Measurements from ENCODE around the gene INPP5A.

Gene INPP5A

GRCh38 chr10:132524443-132525285 lies 12.9 kb upstream of the INPP5A start:
- no peak for DNase-seq (ENCODE audit: low spot score)
- no peak for TF ChIP-seq CTCF (IDR thresholded peaks at IDR 0.05; ENCODE audit: borderline replicate concordance, control extremely low read depth, extremely low read depth, insufficient read depth, missing control alignments)
- in situ Hi-C loops (cut with MboI; ENCODE audit: low sequenced_read_pairs, unreplicated experiment), result no loop called here

DNA sequence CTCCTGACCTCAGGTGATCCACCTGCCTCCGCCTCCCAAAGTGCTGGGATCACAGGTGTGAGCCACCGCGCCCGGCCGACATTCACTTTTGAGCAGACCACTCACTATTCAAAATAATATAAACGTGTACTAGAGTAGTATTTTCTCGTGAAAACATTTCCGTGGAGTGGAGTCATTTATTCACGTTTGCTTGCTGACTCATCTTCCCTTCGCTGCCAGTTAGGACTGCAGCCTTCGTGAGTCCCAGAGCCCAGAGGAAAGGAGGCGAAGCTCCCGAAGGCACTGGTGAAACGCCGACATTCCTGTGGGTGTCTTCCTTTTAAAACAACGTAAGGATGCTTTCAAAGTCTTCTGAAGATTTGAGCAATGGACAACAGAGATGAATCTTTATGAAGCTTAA lies 10.9 kb upstream of the INPP5A start:
- in situ Hi-C loops (cut with MboI; ENCODE audit: low sequenced_read_pairs, unreplicated experiment), result no loop called here
- no peak for DNase-seq (ENCODE audit: low spot score)

DNA sequence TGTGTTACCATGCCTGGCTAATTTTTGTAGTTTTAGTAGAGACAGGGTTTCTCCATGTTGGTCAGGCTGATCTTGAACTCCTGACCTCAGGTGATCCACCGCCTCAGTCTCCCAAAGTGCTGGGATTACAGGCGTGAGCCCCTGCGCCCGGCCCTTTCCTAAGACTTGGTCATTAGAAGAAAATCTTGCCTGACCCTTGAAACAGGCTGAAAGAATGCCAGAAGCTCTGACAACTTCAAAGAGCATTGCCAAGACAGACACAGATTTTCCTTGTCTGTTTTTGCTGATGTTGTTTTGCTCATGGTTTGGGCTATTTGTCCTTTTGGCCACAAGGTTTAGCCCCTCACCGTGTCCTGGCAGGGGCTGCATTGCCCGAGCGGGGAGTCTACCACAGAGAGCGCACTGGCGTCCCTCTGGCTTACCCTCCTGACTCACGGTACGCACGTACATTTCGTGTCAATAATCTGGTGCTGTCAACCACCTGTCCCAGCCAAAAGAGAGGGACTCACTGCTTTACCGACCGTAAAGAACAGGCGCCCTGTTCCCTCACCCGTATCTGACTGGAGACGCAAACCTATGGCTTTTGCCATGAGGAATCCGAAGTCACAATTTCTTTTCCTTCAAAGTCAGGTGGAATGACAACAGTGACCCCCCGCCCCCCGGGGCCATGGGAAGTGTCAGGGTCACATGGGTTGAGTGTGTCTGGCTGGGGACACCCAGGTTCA lies 10.1 kb upstream of the INPP5A start:
- in situ Hi-C loops (cut with MboI; ENCODE audit: low sequenced_read_pairs, unreplicated experiment), result no loop called here
- TF ChIP-seq CTCF (IDR thresholded peaks at IDR 0.05; ENCODE audit: borderline replicate concordance, control extremely low read depth, extremely low read depth, insufficient read depth, missing control alignments), result no peak
- DNase-seq (ENCODE audit: low spot score), result no peak

More for the DNA sequence above, 10.9 kb upstream of the INPP5A start:
- TF ChIP-seq CTCF (IDR thresholded peaks at IDR 0.05; ENCODE audit: borderline replicate concordance, control extremely low read depth, extremely low read depth, insufficient read depth, missing control alignments), result no peak

DNA sequence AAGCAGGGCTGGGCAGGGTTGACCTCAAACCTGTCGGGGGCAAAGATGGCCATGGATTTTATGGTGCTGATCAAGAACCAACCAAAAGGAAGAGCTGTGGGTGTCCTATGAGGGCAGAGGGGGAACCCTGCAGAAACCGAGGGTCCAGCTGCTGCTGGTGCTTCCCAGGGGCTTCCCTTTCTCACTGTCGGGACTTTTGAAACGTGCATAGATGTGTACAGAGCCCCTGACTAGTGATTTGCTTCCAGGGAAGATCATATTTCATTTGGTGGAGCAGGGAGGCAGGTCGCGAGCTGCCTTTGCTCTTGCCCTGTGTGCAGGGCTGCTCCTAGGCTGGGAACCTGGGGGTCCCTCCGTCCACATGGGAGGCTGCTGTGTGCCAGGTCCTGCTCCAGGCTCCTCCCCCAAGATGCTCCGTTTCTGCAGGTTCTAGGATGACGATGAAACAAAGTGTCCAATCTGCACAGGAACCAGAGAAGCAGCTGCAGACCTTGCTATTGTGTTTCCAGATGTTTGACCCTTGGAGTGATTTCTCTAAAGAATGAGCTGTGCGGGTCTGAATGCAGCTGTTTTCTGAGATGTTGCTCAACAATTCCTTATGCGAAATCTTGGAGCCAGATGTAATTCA lies 9.4 kb upstream of the INPP5A start:
- no peak for DNase-seq (ENCODE audit: low spot score)
- in situ Hi-C loops (cut with MboI; ENCODE audit: low sequenced_read_pairs, unreplicated experiment), result no loop called here
- TF ChIP-seq CTCF (IDR thresholded peaks at IDR 0.05; ENCODE audit: borderline replicate concordance, control extremely low read depth, extremely low read depth, insufficient read depth, missing control alignments), result no peak

DNA sequence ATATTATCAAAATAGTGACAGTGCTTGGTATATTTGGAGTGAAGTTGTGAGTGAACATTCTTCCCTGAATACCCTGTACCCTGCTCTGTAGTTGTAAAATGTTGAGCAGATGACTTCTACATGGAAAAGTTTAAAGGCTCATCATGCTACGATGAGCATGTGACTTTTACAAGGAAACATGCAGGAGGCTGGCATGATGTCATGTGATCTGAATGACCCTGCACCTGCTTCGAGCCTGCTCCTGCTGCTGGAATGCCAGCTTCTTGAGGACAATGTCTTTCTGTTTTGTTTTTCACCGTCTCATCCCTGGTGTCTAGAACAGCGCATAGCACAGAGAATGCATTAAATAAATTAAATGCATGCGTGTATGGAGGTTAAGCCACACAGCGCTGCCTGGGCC lies 5.4 kb upstream of the INPP5A start:
- in situ Hi-C loops (cut with MboI; ENCODE audit: low sequenced_read_pairs, unreplicated experiment), result no loop called here
- DNase-seq (ENCODE audit: low spot score), result no peak
- no peak for TF ChIP-seq CTCF (IDR thresholded peaks at IDR 0.05; ENCODE audit: borderline replicate concordance, control extremely low read depth, extremely low read depth, insufficient read depth, missing control alignments)

DNA sequence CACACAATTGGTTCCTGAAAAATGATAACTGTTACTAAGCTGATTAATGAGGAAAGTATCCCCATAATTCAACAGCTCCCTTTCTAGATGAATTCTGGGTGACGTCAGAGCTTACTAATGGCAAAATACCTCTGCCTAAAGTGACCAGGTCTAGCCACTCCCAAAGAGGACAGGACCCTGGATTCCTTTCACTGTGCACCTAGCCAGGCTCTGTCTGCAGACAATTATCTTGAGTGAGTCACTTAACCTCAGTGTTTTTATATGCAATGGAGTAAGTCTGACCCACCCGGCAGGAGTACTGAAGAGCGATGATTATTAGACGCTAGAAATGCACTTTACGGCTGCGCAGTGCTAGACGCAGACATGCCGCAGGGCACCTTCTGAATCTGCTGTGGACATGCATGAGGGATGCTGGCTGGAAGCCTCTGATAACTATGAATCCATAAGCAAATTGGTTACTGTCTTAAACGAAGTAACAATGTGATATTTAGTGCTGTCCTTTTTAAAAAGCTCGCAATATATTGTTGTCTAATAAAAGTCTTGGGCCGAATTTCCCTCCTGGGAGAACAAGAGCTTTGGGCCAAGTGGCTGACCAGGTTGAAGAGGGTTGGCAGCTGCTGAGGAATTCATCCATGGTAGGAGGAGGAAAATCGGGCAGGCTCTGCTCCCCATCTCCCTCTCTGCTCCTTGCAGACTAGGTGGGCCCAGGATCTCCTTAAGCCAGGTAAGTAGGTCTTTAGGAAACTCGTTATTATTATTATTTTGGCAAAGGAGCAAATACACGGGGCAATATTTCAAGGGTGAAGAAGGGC lies 4.6 kb upstream of the INPP5A start:
- TF ChIP-seq CTCF (IDR thresholded peaks at IDR 0.05; ENCODE audit: borderline replicate concordance, control extremely low read depth, extremely low read depth, insufficient read depth, missing control alignments), result no peak
- no peak for DNase-seq (ENCODE audit: low spot score)
- in situ Hi-C loops (cut with MboI; ENCODE audit: low sequenced_read_pairs, unreplicated experiment), result no loop called here

Measured in GM13976 (cell line).